ENCODE measurements around the gene SELENOF. TPM values are rescaled to one million over a fixed set of nuclear protein-coding genes. Genes with fewer than 3 reads are reported as not detected.

SELENOF gene
- total and polyA plus RNA-seq, 4 donors: 194 to 232 (median 200) TPM

- H3K27ac ChIP-seq (ENCODE audit: low read depth, low read length): no peak overlapping the region
- no peaks in the 10 kb centered on the region for H3K9me3 ChIP-seq (ENCODE audit: control insufficient read depth, insufficient read depth, low read length)
- H3K4me3 ChIP-seq (ENCODE audit: low read depth, low read length): no peak overlapping the region
- H3K36me3 ChIP-seq (ENCODE audit: control insufficient read depth, insufficient read depth, low read length): no peaks in the 10 kb centered on the region
- H3K27me3 ChIP-seq (ENCODE audit: control insufficient read depth, insufficient read depth, low read length): no peaks in the 10 kb centered on the region
- DNase-seq (ENCODE audit: low read depth in 4 of 6, low spot score in 6 of 6): no peak
- no peaks in the 10 kb centered on the region for H3K4me1 ChIP-seq (ENCODE audit: control insufficient read depth, insufficient read depth, low read length)
Observed at GRCh38 chr1:86942743-86943142, 28.8 kb upstream of the SELENOF start.

GRCh38 chr1:86942042-86942441 is 28.1 kb upstream of the SELENOF start:
- WGBS (ENCODE audit: insufficient coverage): no CpG with 5 or more reads among the region's 1 CpG

GRCh38 chr1:86940599-86940998 is 26.7 kb upstream of the SELENOF start:
- WGBS (ENCODE audit: insufficient coverage): no CpG with 5 or more reads among the region's 2 CpGs
- H3K9me3 ChIP-seq (ENCODE audit: control insufficient read depth, insufficient read depth, low read length): no peaks in the 10 kb centered on the region
- no peaks in the 10 kb centered on the region for H3K4me1 ChIP-seq (ENCODE audit: control insufficient read depth, insufficient read depth, low read length)
- H3K36me3 ChIP-seq (ENCODE audit: control insufficient read depth, insufficient read depth, low read length): no peaks in the 10 kb centered on the region
- no peak for DNase-seq (ENCODE audit: low read depth in 4 of 6, low spot score in 6 of 6)
- no peaks in the 10 kb centered on the region for H3K27me3 ChIP-seq (ENCODE audit: control insufficient read depth, insufficient read depth, low read length)
- H3K27ac ChIP-seq (ENCODE audit: low read depth, low read length): no peak overlapping the region
- no peak overlapping the region for H3K4me3 ChIP-seq (ENCODE audit: low read depth, low read length)

More at GRCh38 chr1:86942042-86942441, 28.1 kb upstream of the SELENOF start:
- Histone ChIP-seq H3K4me1 (ENCODE audit: control insufficient read depth, insufficient read depth, low read length) (no peaks in the 10 kb centered on the region), H3K27ac (ENCODE audit: low read depth, low read length) (no peak overlapping the region), H3K9me3 (ENCODE audit: control insufficient read depth, insufficient read depth, low read length) (no peaks in the 10 kb centered on the region), H3K27me3 (ENCODE audit: control insufficient read depth, insufficient read depth, low read length) (no peaks in the 10 kb centered on the region), H3K4me3 (ENCODE audit: low read depth, low read length) (no peak overlapping the region), H3K36me3 (ENCODE audit: control insufficient read depth, insufficient read depth, low read length) (no peaks in the 10 kb centered on the region)
- DNase-seq (ENCODE audit: low read depth in 4 of 6, low spot score in 6 of 6): peak in 1 of 6 donors; percentile 38

GRCh38 chr1:86939406-86939805 is 25.5 kb upstream of the SELENOF start:
- 80% methylated on average over 1 of the region's 3 CpGs for WGBS (ENCODE audit: insufficient coverage)
- H3K4me1 ChIP-seq (ENCODE audit: control insufficient read depth, insufficient read depth, low read length): no peaks in the 10 kb centered on the region
- DNase-seq (ENCODE audit: low read depth in 4 of 6, low spot score in 6 of 6): no peak
- H3K27ac ChIP-seq (ENCODE audit: low read depth, low read length): no peak overlapping the region
- no peaks in the 10 kb centered on the region for H3K9me3 ChIP-seq (ENCODE audit: control insufficient read depth, insufficient read depth, low read length)
- H3K27me3 ChIP-seq (ENCODE audit: control insufficient read depth, insufficient read depth, low read length): no peaks in the 10 kb centered on the region
- no peaks in the 10 kb centered on the region for H3K36me3 ChIP-seq (ENCODE audit: control insufficient read depth, insufficient read depth, low read length)
- H3K4me3 ChIP-seq (ENCODE audit: low read depth, low read length): no peak overlapping the region

GRCh38 chr1:86938855-86939254 is 24.9 kb upstream of the SELENOF start:
- no peak overlapping the region for H3K27ac ChIP-seq (ENCODE audit: low read depth, low read length)
- no CpG with 5 or more reads among the region's 2 CpGs for WGBS (ENCODE audit: insufficient coverage)
- H3K9me3 ChIP-seq (ENCODE audit: control insufficient read depth, insufficient read depth, low read length): no peaks in the 10 kb centered on the region
- H3K36me3 ChIP-seq (ENCODE audit: control insufficient read depth, insufficient read depth, low read length): no peaks in the 10 kb centered on the region
- H3K27me3 ChIP-seq (ENCODE audit: control insufficient read depth, insufficient read depth, low read length): no peaks in the 10 kb centered on the region
- no peak for DNase-seq (ENCODE audit: low read depth in 4 of 6, low spot score in 6 of 6)
- H3K4me3 ChIP-seq (ENCODE audit: low read depth, low read length): no peak overlapping the region
- no peaks in the 10 kb centered on the region for H3K4me1 ChIP-seq (ENCODE audit: control insufficient read depth, insufficient read depth, low read length)

GRCh38 chr1:86938450-86938849 is 24.5 kb upstream of the SELENOF start:
- Histone ChIP-seq H3K4me1 (ENCODE audit: control insufficient read depth, insufficient read depth, low read length) (no peaks in the 10 kb centered on the region), H3K9me3 (ENCODE audit: control insufficient read depth, insufficient read depth, low read length) (no peaks in the 10 kb centered on the region), H3K36me3 (ENCODE audit: control insufficient read depth, insufficient read depth, low read length) (no peaks in the 10 kb centered on the region), H3K27me3 (ENCODE audit: control insufficient read depth, insufficient read depth, low read length) (no peaks in the 10 kb centered on the region), H3K27ac (ENCODE audit: low read depth, low read length) (no peak overlapping the region), H3K4me3 (ENCODE audit: low read depth, low read length) (no peak overlapping the region)
- DNase-seq (ENCODE audit: low read depth in 4 of 6, low spot score in 6 of 6): no peak
- WGBS (ENCODE audit: insufficient coverage): 50% methylated on average over 1 of the region's 1 CpG

GRCh38 chr1:86933562-86934377 is 19.8 kb upstream of the SELENOF start:
- WGBS (ENCODE audit: insufficient coverage): 61% methylated on average over 4 of the region's 7 CpGs
- Histone ChIP-seq H3K27me3 (ENCODE audit: control insufficient read depth, insufficient read depth, low read length) (no peaks in the 10 kb centered on the region), H3K4me3 (ENCODE audit: low read depth, low read length) (no peak overlapping the region), H3K9me3 (ENCODE audit: control insufficient read depth, insufficient read depth, low read length) (no peaks in the 10 kb centered on the region), H3K27ac (ENCODE audit: low read depth, low read length) (no peak overlapping the region), H3K36me3 (ENCODE audit: control insufficient read depth, insufficient read depth, low read length) (no peaks in the 10 kb centered on the region), H3K4me1 (ENCODE audit: control insufficient read depth, insufficient read depth, low read length) (no peaks in the 10 kb centered on the region)
- DNase-seq (ENCODE audit: low read depth in 4 of 6, low spot score in 6 of 6): no peak

- no CpG with 5 or more reads among the region's 3 CpGs for WGBS (ENCODE audit: insufficient coverage)
Observed at GRCh38 chr1:86933051-86933450, 19.1 kb upstream of the SELENOF start.

GRCh38 chr1:86928819-86929218 is 14.9 kb upstream of the SELENOF start:
- no peak overlapping the region for H3K27ac ChIP-seq (ENCODE audit: low read depth, low read length)
- no peaks in the 10 kb centered on the region for H3K27me3 ChIP-seq (ENCODE audit: control insufficient read depth, insufficient read depth, low read length)
- H3K36me3 ChIP-seq (ENCODE audit: control insufficient read depth, insufficient read depth, low read length): no peaks in the 10 kb centered on the region
- no peak for DNase-seq (ENCODE audit: low read depth in 4 of 6, low spot score in 6 of 6)
- peaks cover 4% of the 10 kb centered on the region for H3K9me3 ChIP-seq (ENCODE audit: control insufficient read depth, insufficient read depth, low read length)
- no peak overlapping the region for H3K4me3 ChIP-seq (ENCODE audit: low read depth, low read length)
- no peaks in the 10 kb centered on the region for H3K4me1 ChIP-seq (ENCODE audit: control insufficient read depth, insufficient read depth, low read length)
- WGBS (ENCODE audit: insufficient coverage): no CpG with 5 or more reads among the region's 1 CpG

More at GRCh38 chr1:86933051-86933450, 19.1 kb upstream of the SELENOF start:
- DNase-seq (ENCODE audit: low read depth in 4 of 6, low spot score in 6 of 6): no peak
- no peaks in the 10 kb centered on the region for H3K27me3 ChIP-seq (ENCODE audit: control insufficient read depth, insufficient read depth, low read length)
- H3K9me3 ChIP-seq (ENCODE audit: control insufficient read depth, insufficient read depth, low read length): no peaks in the 10 kb centered on the region
- H3K36me3 ChIP-seq (ENCODE audit: control insufficient read depth, insufficient read depth, low read length): no peaks in the 10 kb centered on the region
- H3K27ac ChIP-seq (ENCODE audit: low read depth, low read length): no peak overlapping the region
- no peaks in the 10 kb centered on the region for H3K4me1 ChIP-seq (ENCODE audit: control insufficient read depth, insufficient read depth, low read length)
- no peak overlapping the region for H3K4me3 ChIP-seq (ENCODE audit: low read depth, low read length)

- Histone ChIP-seq H3K4me1 (ENCODE audit: control insufficient read depth, insufficient read depth, low read length) (no peaks in the 10 kb centered on the region), H3K27ac (ENCODE audit: low read depth, low read length) (no peak overlapping the region), H3K4me3 (ENCODE audit: low read depth, low read length) (no peak overlapping the region), H3K36me3 (ENCODE audit: control insufficient read depth, insufficient read depth, low read length) (no peaks in the 10 kb centered on the region), H3K9me3 (ENCODE audit: control insufficient read depth, insufficient read depth, low read length) (peaks cover 9% of the 10 kb centered on the region), H3K27me3 (ENCODE audit: control insufficient read depth, insufficient read depth, low read length) (no peaks in the 10 kb centered on the region)
- WGBS (ENCODE audit: insufficient coverage): no CpG with 5 or more reads among the region's 1 CpG
- no peak for DNase-seq (ENCODE audit: low read depth in 4 of 6, low spot score in 6 of 6)
Observed at GRCh38 chr1:86926883-86927282, 13.0 kb upstream of the SELENOF start.
